SK-N-SH (cell line): Measurements from ENCODE around the gene ATP8A2. TPM values are rescaled to one million over a fixed set of nuclear protein-coding genes. Genes with fewer than 3 reads are reported as not detected.

Source experiments
- CTCF ChIA-PET: fragments of 300-600, 350-600 bp; formaldehyde crosslinking; extraction: SDS; loops from one replicate; lab custom pipeline; 2021; lab: Yijun Ruan, JAX
- POLR2A ChIA-PET: fragments of 350-600 bp; sonication (Branson Sonifier 250); formaldehyde crosslinking; extraction: SDS; loops from one replicate; lab custom pipeline; 2020; ENCODE audit warnings: antibody characterized with exemption, inconsistent platforms; lab: Yijun Ruan, JAX
- DNase-seq: peaks from one replicate; pipeline ENCODE4 v3.0.0; 2012
- H2AFZ ChIP-seq: fragments of 200-600 bp; sonication (generic); 2 replicates; pipeline ENCODE4 v1.8.1; 2016; ENCODE audit warnings: antibody characterized with exemption, mild to moderate bottlenecking, low read depth
- H3F3A ChIP-seq: fragments of 200-600 bp; sonication (generic); replicated peaks from 2 replicates; pipeline ENCODE3; 2016; ENCODE audit warnings: antibody characterized with exemption, mild to moderate bottlenecking; ENCODE audit not compliant: insufficient read depth
- H3K27ac ChIP-seq, 2 experiments: fragments of 200-500 bp in 1 of 2; fragments of 200-600 bp in 1 of 2; sonication (Bioruptor generic) in 1 of 2; sonication (generic), shearing (Covaris generic) in 1 of 2; 2 replicates each; pipeline versions ENCODE4 v1.5.1 to v1.6.1; 2014 to 2016; ENCODE audit warnings: low read depth in 2 of 2, inconsistent platforms in 1 of 2, low read length in 1 of 2, mild to moderate bottlenecking in 1 of 2, mixed read lengths in 1 of 2
- H3K27me3 ChIP-seq: fragments of 200-600 bp; sonication (generic), shearing (Covaris generic); 2 replicates; pipeline ENCODE4 v1.6.1; 2016; ENCODE audit warnings: mixed run types; ENCODE audit not compliant: insufficient read depth
- H3K36me3 ChIP-seq, 2 experiments: fragments of 200-500 bp in 1 of 2; fragments of 200-600 bp in 1 of 2; sonication (Bioruptor generic) in 1 of 2; sonication (generic) in 1 of 2; replicated peaks in 1 of 2; 2 replicates each; pipeline versions ENCODE3 to v1.5.1; 2014 to 2016; ENCODE audit warnings: low read length in 1 of 2, mild to moderate bottlenecking in 1 of 2; ENCODE audit not compliant: insufficient read depth in 2 of 2, control insufficient read depth in 1 of 2
- H3K4me1 ChIP-seq, 2 experiments: fragments of 200-500 bp in 1 of 2; fragments of 200-600 bp in 1 of 2; sonication (Bioruptor generic) in 1 of 2; sonication (generic), shearing (Covaris generic) in 1 of 2; 2 replicates each; pipeline versions ENCODE4 v1.5.1 to v1.6.1; 2014 to 2016; ENCODE audit warnings: low read depth in 1 of 2, low read length in 1 of 2, mixed run types in 1 of 2; ENCODE audit not compliant: insufficient read depth in 2 of 2, control insufficient read depth in 1 of 2
- H3K4me2 ChIP-seq: fragments of 200-600 bp; sonication (generic), shearing (Covaris generic); 2 replicates; pipeline ENCODE4 v1.6.1; 2017; ENCODE audit warnings: mixed run types
- H3K4me3 ChIP-seq, 2 experiments: fragments of 200-500 bp in 1 of 2; fragments of 200-600 bp in 1 of 2; sonication (Bioruptor generic) in 1 of 2; sonication (generic), shearing (Covaris generic) in 1 of 2; 2 replicates each; pipeline versions ENCODE4 v1.5.1 to v1.8.1; 2014 to 2016; ENCODE audit warnings: low read depth in 2 of 2, inconsistent platforms in 1 of 2, low read length in 1 of 2, mild to moderate bottlenecking in 1 of 2, mixed read lengths in 1 of 2, moderate library complexity in 1 of 2
- H3K79me2 ChIP-seq: fragments of 200-600 bp; sonication (generic); 2 replicates; pipeline ENCODE4 v1.8.1; 2017; ENCODE audit warnings: mild to moderate bottlenecking; ENCODE audit not compliant: insufficient read depth
- H3K9ac ChIP-seq: fragments of 200-600 bp; sonication (generic); 2 replicates; pipeline ENCODE4 v1.6.1; 2017; ENCODE audit warnings: mixed run types
- H3K9me2 ChIP-seq: fragments of 200-600 bp; sonication (generic); 2 replicates; pipeline ENCODE4 v1.6.1; 2017; ENCODE audit warnings: mixed run types
- H3K9me3 ChIP-seq: fragments of 200-600 bp; sonication (generic); 2 replicates; pipeline ENCODE4 v1.6.1; 2017; ENCODE audit warnings: mixed run types, mild to moderate bottlenecking, moderate library complexity
- H4K20me1 ChIP-seq: fragments of 200-600 bp; sonication (generic); 2 replicates; pipeline ENCODE4 v1.6.1; 2017; ENCODE audit warnings: mild to moderate bottlenecking, mixed run types; ENCODE audit not compliant: insufficient read depth
- CTCF ChIP-seq: fragments of 200-600 bp; sonication (generic); IDR thresholded peaks from 2 replicates; pipeline ENCODE4 v1.6.1; 2017; ENCODE audit warnings: antibody characterized with exemption, mild to moderate bottlenecking, moderate library complexity
- GATA2 ChIP-seq: sonication (generic); formaldehyde crosslinking; IDR thresholded peaks from 2 replicates; pipeline ENCODE4 v1.5.0; 2020; ENCODE audit warnings: mild to moderate bottlenecking, missing genetic modification reagents
- MEF2A ChIP-seq: IDR thresholded peaks from 2 replicates; pipeline ENCODE4 v1.4.0; 2012; ENCODE audit warnings: low read depth, borderline replicate concordance
- POLR2AphosphoS5 ChIP-seq: IDR thresholded peaks from 2 replicates; pipeline ENCODE4 v1.6.1; 2012; ENCODE audit warnings: low read depth, low read length
- REST ChIP-seq: IDR thresholded peaks from 2 replicates; pipeline ENCODE4 v1.6.1; 2012; ENCODE audit warnings: mild to moderate bottlenecking, low read depth, low read length, moderate library complexity
- USF1 ChIP-seq: IDR thresholded peaks from 2 replicates; pipeline ENCODE4 v1.4.0; 2012; ENCODE audit warnings: low read depth, borderline replicate concordance
- USF2 ChIP-seq: fragments of 150-350 bp; IDR thresholded peaks from 2 replicates; pipeline ENCODE4 v1.6.1; 2017; ENCODE audit warnings: antibody characterized with exemption, low read length, low read depth, borderline replicate concordance
- YY1 ChIP-seq: IDR thresholded peaks from 2 replicates; pipeline ENCODE4 v1.4.0; 2012; ENCODE audit warnings: low read depth, mild to moderate bottlenecking
- WGBS: methylation state at CpG from one replicate; pipeline ENCODE4 v1.1.6; 2017; ENCODE audit warnings: low lambda C conversion rate; 5-methylcytosine and 5-hydroxymethylcytosine counted together
- polyA plus RNA-seq, 3 experiments: library from polyadenylated mRNA; depleted of rRNA; stranded (reverse); fragments of >200 nt; gene quantifications; 2 replicates each; pipeline ENCODE4 v1.2.3, GENCODE V29; 2012

ATP8A2 gene
- polyA plus RNA-seq, 1 of the 3 experiments (the other 2 are of a cell fraction): 0.02 TPM

GRCh38 chr13:25775986-25776385 is 404.2 kb downstream of the ATP8A2 start:
- H3F3A ChIP-seq: no peaks in the 10 kb centered on the region
- POLR2A ChIA-PET: no interaction called here
- CTCF ChIA-PET: no interaction called here

More at GRCh38 chr13:25775986-25776385, 404.2 kb downstream of the ATP8A2 start:
- Histone ChIP-seq H4K20me1 (no peaks in the 10 kb centered on the region), H3K36me3 (no peaks in the 10 kb centered on the region), H3K27ac (no peak overlapping the region), H3K4me1 (no peaks in the 10 kb centered on the region), H3K27me3 (no peaks in the 10 kb centered on the region), H3K9me2 (no peaks in the 10 kb centered on the region)
- no peak for DNase-seq
- TF ChIP-seq YY1 (no peak), CTCF (no peak), USF1 (no peak), USF2 (no peak), MEF2A (no peak), REST (no peak), GATA2 (no peak), POLR2AphosphoS5 (no peak)
- TF ChIP-seq, all 33 proteins: peak for 0
- Histone ChIP-seq H2AFZ (no peak overlapping the region), H3K9ac (no peak overlapping the region), H3K4me3 (no peak overlapping the region), H3K79me2 (no peaks in the 10 kb centered on the region), H3K4me2 (no peak overlapping the region), H3K9me3 (no peaks in the 10 kb centered on the region)
- 34% methylated on average over 4 of the region's 4 CpGs for WGBS
